Mesenchymal stem cell (in vitro differentiated cells and primary cell): Measurements from ENCODE around the gene RP2.

ENCODE experiments used
- DNase-seq: peaks from one replicate; pipeline ENCODE4 v3.0.0-alpha.2; 2013
- H2AFZ ChIP-seq: one replicate; pipeline ENCODE4 v1.6.1; 2013; ENCODE audit warnings: low read depth, mild to moderate bottlenecking, control low read depth, inconsistent platforms, low read length, moderate library complexity
- H2AK5ac ChIP-seq: 2 replicates; pipeline ENCODE4 v1.6.1; 2013; ENCODE audit warnings: low read length, moderate library complexity, mild to moderate bottlenecking, inconsistent platforms; ENCODE audit not compliant: severe bottlenecking
- H2BK120ac ChIP-seq: one replicate; pipeline ENCODE4 v1.6.1; 2013; ENCODE audit warnings: low read depth, mild to moderate bottlenecking, inconsistent platforms, low read length, moderate library complexity
- H2BK12ac ChIP-seq, 2 experiments: one replicate each; pipeline ENCODE4 v1.6.1; 2013; ENCODE audit warnings: inconsistent platforms in 2 of 2, low read length in 2 of 2, mild to moderate bottlenecking in 2 of 2, moderate library complexity in 2 of 2, control low read depth in 1 of 2
- H2BK15ac ChIP-seq: one replicate; pipeline ENCODE4 v1.6.1; 2013; ENCODE audit warnings: mild to moderate bottlenecking, low read depth, inconsistent platforms; ENCODE audit not compliant: poor library complexity, severe bottlenecking
- H2BK5ac ChIP-seq: 2 replicates; pipeline ENCODE4 v1.6.1; 2013; ENCODE audit warnings: low read depth, mild to moderate bottlenecking, low read length, control low read depth, inconsistent platforms; ENCODE audit not compliant: poor library complexity, severe bottlenecking
- H3K14ac ChIP-seq, 2 experiments: one replicate each; pipeline ENCODE4 v1.6.1; 2013; ENCODE audit warnings: inconsistent platforms in 2 of 2, low read length in 2 of 2, control low read depth in 1 of 2, mild to moderate bottlenecking in 1 of 2, moderate library complexity in 1 of 2
- H3K18ac ChIP-seq, 2 experiments: one replicate each; pipeline ENCODE4 v1.6.1; 2013; ENCODE audit warnings: inconsistent platforms in 2 of 2, low read length in 2 of 2, control low read depth in 1 of 2, low read depth in 1 of 2, mild to moderate bottlenecking in 1 of 2
- H3K23ac ChIP-seq, 2 experiments: one replicate each; pipeline ENCODE4 v1.6.1; 2013; ENCODE audit warnings: inconsistent platforms in 2 of 2, low read length in 2 of 2, mild to moderate bottlenecking in 2 of 2, moderate library complexity in 2 of 2, control low read depth in 1 of 2
- H3K27ac ChIP-seq: 2 replicates; pipeline ENCODE4 v1.5.1; 2013; ENCODE audit warnings: mild to moderate bottlenecking, moderate library complexity, low read length, control low read depth, inconsistent platforms; ENCODE audit not compliant: poor library complexity, severe bottlenecking
- H3K27me3 ChIP-seq, 2 experiments: 2 replicates each; pipeline versions ENCODE4 v1.6.1 to v1.7.0; 2013; ENCODE audit warnings: low read length in 2 of 2, mild to moderate bottlenecking in 2 of 2, moderate library complexity in 2 of 2, control low read depth in 1 of 2, inconsistent platforms in 1 of 2; ENCODE audit not compliant: control insufficient read depth in 1 of 2, insufficient read depth in 1 of 2
- H3K36me3 ChIP-seq, 2 experiments: 2 replicates each; pipeline versions ENCODE4 v1.6.1 to v1.7.0; 2013; ENCODE audit warnings: low read length in 2 of 2, control low read depth in 1 of 2, inconsistent platforms in 1 of 2, low read depth in 1 of 2, mild to moderate bottlenecking in 1 of 2; ENCODE audit not compliant: insufficient read depth in 2 of 2, control insufficient read depth in 1 of 2
- H3K4ac ChIP-seq, 2 experiments: one replicate each; pipeline ENCODE4 v1.6.1; 2013; ENCODE audit warnings: inconsistent platforms in 2 of 2, low read length in 2 of 2, mild to moderate bottlenecking in 2 of 2, moderate library complexity in 2 of 2, control low read depth in 1 of 2, low read depth in 1 of 2
- H3K4me1 ChIP-seq: 2 replicates; pipeline ENCODE4 v1.6.1; 2013; ENCODE audit warnings: low read depth, low read length, control low read depth; ENCODE audit not compliant: control insufficient read depth, insufficient read depth
- H3K4me2 ChIP-seq: 2 replicates; pipeline ENCODE4 v1.6.1; 2013; ENCODE audit warnings: low read length, mild to moderate bottlenecking, inconsistent platforms; ENCODE audit not compliant: poor library complexity, severe bottlenecking
- H3K4me3 ChIP-seq, 2 experiments: 2 replicates each; pipeline versions ENCODE4 v1.5.1 to v1.7.0; 2013; ENCODE audit warnings: low read length in 2 of 2, mild to moderate bottlenecking in 2 of 2, control low read depth in 1 of 2, low read depth in 1 of 2; ENCODE audit not compliant: insufficient read depth in 1 of 2
- H3K79me1 ChIP-seq: replicated peaks from 2 replicates; pipeline ENCODE4 v1.6.1; 2013; ENCODE audit warnings: mild to moderate bottlenecking, control low read depth, low read length, inconsistent platforms; ENCODE audit not compliant: poor library complexity, severe bottlenecking
- H3K9ac ChIP-seq: 2 replicates; pipeline ENCODE4 v1.7.0; 2013; ENCODE audit warnings: mild to moderate bottlenecking, low read length, moderate library complexity
- H3K9me3 ChIP-seq: 2 replicates; pipeline ENCODE4 v1.7.0; 2013; ENCODE audit warnings: mild to moderate bottlenecking, low read length; ENCODE audit not compliant: control insufficient read depth
- H4K8ac ChIP-seq: one replicate; pipeline ENCODE4 v1.6.1; 2013; ENCODE audit warnings: inconsistent platforms, mild to moderate bottlenecking, low read length, moderate library complexity
- H4K91ac ChIP-seq: one replicate; pipeline ENCODE4 v1.6.1; 2013; ENCODE audit warnings: mild to moderate bottlenecking, low read length, inconsistent platforms
- WGBS: methylation state at CpG from one replicate; pipeline ENCODE4 v1.1.7; 2013; ENCODE audit warnings: mixed read lengths; 5-methylcytosine and 5-hydroxymethylcytosine counted together

Gene RP2

GRCh38 chrX:46910415-46910814 lies 73.6 kb downstream of the RP2 start:
- Histone ChIP-seq H2BK12ac (no peak overlapping the region), H3K14ac (no peak overlapping the region), H2BK15ac (no peak overlapping the region), H3K27me3 (peaks cover 0 to 49% of the 10 kb centered on the region in 2 experiments), H3K4ac (no peak overlapping the region), H2BK5ac (no peak overlapping the region), H3K79me1 (peaks cover 2% of the 10 kb centered on the region), H2AFZ (no peak overlapping the region), H3K23ac (no peak overlapping the region), H3K36me3 (no peaks in the 10 kb centered on the region), H3K9ac (no peak overlapping the region), H4K8ac (no peak overlapping the region), H3K9me3 (no peaks in the 10 kb centered on the region), H3K27ac (no peak overlapping the region), H3K18ac (no peak overlapping the region), H3K4me1 (no peaks in the 10 kb centered on the region), H2AK5ac (no peak overlapping the region), H3K4me3 (no peak overlapping the region), H3K4me2 (no peak overlapping the region), H4K91ac (no peak overlapping the region), H2BK120ac (no peak overlapping the region)
- 86% methylated on average over 1 of the region's 3 CpGs for WGBS
- DNase-seq: no peak

GRCh38 chrX:46912098-46912602 lies 75.3 kb downstream of the RP2 start, which contains the start of gene JADE3:
JADE3 (plus strand) TSS chrX:46912421; CDS start chrX:46984895, 72,474 bp downstream.
- Histone ChIP-seq H3K27me3 (peaks cover 0 to 50% of the 10 kb centered on the region in 2 experiments), H3K4me2 (peak within 1 kb of the TSS; percentile 78), H3K4me3 (peak within 1 kb of the TSS; percentile 78 to 84), H3K18ac (peak within 1 kb of the TSS; percentile 14 to 52), H3K23ac (peak within 1 kb of the TSS in 1 of 2 experiments; percentile 80), H3K36me3 (no peaks in the 10 kb centered on the region), H2BK15ac (no peak within 1 kb of the TSS), H2AFZ (peak within 1 kb of the TSS; percentile 86), H3K4me1 (no peaks in the 10 kb centered on the region), H3K14ac (peak within 1 kb of the TSS in 1 of 2 experiments; percentile 55), H2BK12ac (peak within 1 kb of the TSS in 1 of 2 experiments; percentile 63), H3K27ac (no peak within 1 kb of the TSS), H3K9ac (peak within 1 kb of the TSS; percentile 81), H4K8ac (no peak within 1 kb of the TSS), H3K4ac (peak within 1 kb of the TSS in 1 of 2 experiments; percentile 13), H4K91ac (no peak within 1 kb of the TSS), H2BK5ac (no peak within 1 kb of the TSS), H3K79me1 (peaks cover 5% of the 10 kb centered on the region), H3K9me3 (no peaks in the 10 kb centered on the region), H2BK120ac (no peak within 1 kb of the TSS), H2AK5ac (no peak within 1 kb of the TSS)
- WGBS: 0% methylated on average over 15 of the region's 64 CpGs
- peak; percentile 75 for DNase-seq

GRCh38 chrX:46912603-46913491 lies 76.0 kb downstream of the RP2 start:
- no peak overlapping the region for H2AK5ac ChIP-seq
- no peak overlapping the region for H4K8ac ChIP-seq
- H2BK12ac ChIP-seq: peak overlapping the region in 1 of 2 experiments; percentile 54
- H3K4me1 ChIP-seq: no peaks in the 10 kb centered on the region
- H4K91ac ChIP-seq: no peak overlapping the region
- H2BK120ac ChIP-seq: no peak overlapping the region
- DNase-seq: peak; percentile 59
- peak overlapping the region in 1 of 2 experiments; percentile 80 for H3K23ac ChIP-seq
- no peaks in the 10 kb centered on the region for H3K36me3 ChIP-seq
- H3K4me3 ChIP-seq: peak overlapping the region; percentile 78 to 84
- peak overlapping the region in 1 of 2 experiments; percentile 55 for H3K14ac ChIP-seq
- no peaks in the 10 kb centered on the region for H3K9me3 ChIP-seq
- peak overlapping the region; percentile 78 for H3K4me2 ChIP-seq
- WGBS: 2% methylated on average over 11 of the region's 109 CpGs
- H2AFZ ChIP-seq: no peak overlapping the region
- no peak overlapping the region for H2BK5ac ChIP-seq
- H3K9ac ChIP-seq: peak overlapping the region; percentile 81
- peaks cover 8% of the 10 kb centered on the region for H3K79me1 ChIP-seq
- H2BK15ac ChIP-seq: no peak overlapping the region
- H3K27ac ChIP-seq: no peak overlapping the region
- H3K27me3 ChIP-seq: peaks cover 0 to 43% of the 10 kb centered on the region in 2 experiments
- H3K18ac ChIP-seq: peak overlapping the region; percentile 14 to 40
- H3K4ac ChIP-seq: peak overlapping the region in 1 of 2 experiments; percentile 13

GRCh38 chrX:46913667-46914066 lies 76.8 kb downstream of the RP2 start:
- H4K91ac ChIP-seq: no peak overlapping the region
- no peak overlapping the region for H3K27ac ChIP-seq
- no peaks in the 10 kb centered on the region for H3K36me3 ChIP-seq
- WGBS: under 1% methylated on average over 12 of the region's 14 CpGs
- H2BK15ac ChIP-seq: no peak overlapping the region
- no peaks in the 10 kb centered on the region for H3K4me1 ChIP-seq
- H3K9ac ChIP-seq: peak overlapping the region; percentile 81
- H2BK120ac ChIP-seq: no peak overlapping the region
- no peak overlapping the region for H2AK5ac ChIP-seq
- H3K27me3 ChIP-seq: peaks cover 0 to 36% of the 10 kb centered on the region in 2 experiments
- H2AFZ ChIP-seq: no peak overlapping the region
- no peaks in the 10 kb centered on the region for H3K9me3 ChIP-seq
- peak; percentile 37 for DNase-seq
- no peak overlapping the region for H4K8ac ChIP-seq
- peak overlapping the region; percentile 47 to 78 for H3K4me3 ChIP-seq
- H3K23ac ChIP-seq: no peak overlapping the region
- peaks cover 9% of the 10 kb centered on the region for H3K79me1 ChIP-seq
- no peak overlapping the region for H3K18ac ChIP-seq
- peak overlapping the region; percentile 78 for H3K4me2 ChIP-seq
- no peak overlapping the region for H3K4ac ChIP-seq
- no peak overlapping the region for H3K14ac ChIP-seq
- H2BK5ac ChIP-seq: no peak overlapping the region
- H2BK12ac ChIP-seq: no peak overlapping the region
